HAP-1 (cell line): ENCODE data around the gene MORN4.

Experiments used
- DNase-seq, 2 experiments: peaks; one replicate each; pipeline ENCODE4 v3.0.0-alpha.2; 2016 to 2020; ENCODE audit warnings: low spot score in 2 of 2
- H3K27me3 ChIP-seq: fragments of 250-450 bp; sonication (Bioruptor Pico); 2 replicates; pipeline ENCODE4 v1.5.1; 2020; ENCODE audit warnings: low read depth, mild to moderate bottlenecking, moderate library complexity
- H3K36me3 ChIP-seq: fragments of 250-450 bp; sonication (Bioruptor Pico); replicated peaks from 2 replicates; pipeline ENCODE4 v1.5.1; 2020; ENCODE audit warnings: mild to moderate bottlenecking
- H3K4me1 ChIP-seq: fragments of 250-450 bp; sonication (Bioruptor Pico); 2 replicates; pipeline ENCODE4 v1.5.1; 2020; ENCODE audit warnings: mild to moderate bottlenecking
- H3K4me3 ChIP-seq: fragments of 250-450 bp; sonication (Bioruptor Pico); 2 replicates; pipeline ENCODE4 v1.5.1; 2020; ENCODE audit warnings: mild to moderate bottlenecking, moderate library complexity
- H3K9me3 ChIP-seq: fragments of 250-450 bp; sonication (Bioruptor Pico); 2 replicates; pipeline ENCODE4 v1.5.1; 2020; ENCODE audit warnings: mild to moderate bottlenecking, moderate library complexity
- in situ Hi-C: fragments of 300-500 bp; cut with MboI; formaldehyde crosslinking; loops from 3 replicates; pipeline ENCODE4 v1.14.3; 2020; ENCODE audit warnings: low sequenced_read_pairs, inconsistent platforms, mixed read lengths

MORN4 gene

DNA sequence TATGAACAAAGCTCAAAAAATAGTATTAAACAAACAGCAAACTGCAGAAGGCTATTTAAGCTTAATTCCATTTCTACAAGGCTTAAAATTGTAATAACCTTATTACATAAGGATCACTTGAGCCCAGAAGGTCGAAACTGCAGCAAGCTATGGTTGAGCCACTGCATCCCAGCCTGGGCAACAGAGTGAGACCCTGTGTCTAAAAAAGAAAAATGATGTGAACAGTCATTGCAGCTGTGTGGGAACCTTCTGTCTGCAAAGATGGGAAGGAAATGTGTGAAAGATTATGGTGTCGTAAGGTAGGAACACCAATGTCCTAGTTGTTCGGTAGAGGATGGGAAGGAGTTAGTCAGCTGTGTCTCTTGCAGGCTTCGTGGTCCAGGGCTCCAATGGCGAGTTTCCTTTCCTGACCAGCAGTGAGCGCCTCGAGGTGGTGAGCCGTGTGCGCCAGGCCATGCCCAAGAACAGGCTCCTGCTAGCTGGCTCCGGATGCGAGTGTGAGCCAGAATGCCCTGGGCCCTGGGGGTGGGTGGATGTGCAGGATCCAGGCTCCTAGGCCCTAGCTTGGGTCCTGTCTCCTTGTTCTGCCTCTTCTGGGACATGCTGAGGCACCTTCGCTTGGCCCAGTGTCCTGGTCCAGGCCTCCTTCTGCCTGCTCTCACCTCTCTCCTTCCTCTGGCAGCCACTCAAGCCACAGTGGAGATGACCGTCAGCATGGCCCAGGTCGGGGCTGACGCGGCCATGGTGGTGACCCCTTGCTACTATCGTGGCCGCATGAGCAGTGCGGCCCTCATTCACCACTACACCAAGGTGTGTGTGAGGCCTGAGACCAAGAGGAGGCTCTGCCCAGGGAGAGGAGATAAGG lies 34.7 kb downstream of the MORN4 start:
- H3K36me3 ChIP-seq, result no peaks in the 10 kb centered on the region
- no peaks in the 10 kb centered on the region for H3K9me3 ChIP-seq
- in situ Hi-C loops, result no loop called here
- H3K4me1 ChIP-seq, result no peaks in the 10 kb centered on the region
- no peak for DNase-seq
- no peak overlapping the region for H3K4me3 ChIP-seq
- H3K27me3 ChIP-seq, result no peaks in the 10 kb centered on the region

DNA sequence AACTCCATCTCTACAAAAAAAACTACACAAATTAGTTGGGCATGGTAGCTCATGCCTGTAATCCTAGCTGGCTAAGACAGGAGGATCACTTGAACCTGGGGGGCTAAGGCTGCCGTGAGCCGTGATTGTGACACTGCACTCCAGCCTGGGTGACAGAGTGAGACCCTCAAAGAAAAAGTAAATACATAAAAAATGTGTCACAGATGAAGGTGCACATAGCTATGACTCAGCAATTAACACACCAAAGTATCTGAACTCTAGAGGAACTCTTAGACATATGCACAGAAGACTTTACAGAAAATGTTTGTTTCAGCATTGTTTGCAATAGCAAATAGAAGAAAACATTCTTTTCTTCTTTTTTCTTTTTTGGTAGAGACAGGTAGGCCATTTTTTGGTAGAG lies 35.5 kb downstream of the MORN4 start:
- H3K4me3 ChIP-seq, result no peak overlapping the region
- H3K27me3 ChIP-seq, result no peaks in the 10 kb centered on the region
- in situ Hi-C loops, result no loop called here
- H3K9me3 ChIP-seq, result no peaks in the 10 kb centered on the region
- H3K36me3 ChIP-seq, result no peaks in the 10 kb centered on the region
- H3K4me1 ChIP-seq, result no peaks in the 10 kb centered on the region
- no peak for DNase-seq

DNA sequence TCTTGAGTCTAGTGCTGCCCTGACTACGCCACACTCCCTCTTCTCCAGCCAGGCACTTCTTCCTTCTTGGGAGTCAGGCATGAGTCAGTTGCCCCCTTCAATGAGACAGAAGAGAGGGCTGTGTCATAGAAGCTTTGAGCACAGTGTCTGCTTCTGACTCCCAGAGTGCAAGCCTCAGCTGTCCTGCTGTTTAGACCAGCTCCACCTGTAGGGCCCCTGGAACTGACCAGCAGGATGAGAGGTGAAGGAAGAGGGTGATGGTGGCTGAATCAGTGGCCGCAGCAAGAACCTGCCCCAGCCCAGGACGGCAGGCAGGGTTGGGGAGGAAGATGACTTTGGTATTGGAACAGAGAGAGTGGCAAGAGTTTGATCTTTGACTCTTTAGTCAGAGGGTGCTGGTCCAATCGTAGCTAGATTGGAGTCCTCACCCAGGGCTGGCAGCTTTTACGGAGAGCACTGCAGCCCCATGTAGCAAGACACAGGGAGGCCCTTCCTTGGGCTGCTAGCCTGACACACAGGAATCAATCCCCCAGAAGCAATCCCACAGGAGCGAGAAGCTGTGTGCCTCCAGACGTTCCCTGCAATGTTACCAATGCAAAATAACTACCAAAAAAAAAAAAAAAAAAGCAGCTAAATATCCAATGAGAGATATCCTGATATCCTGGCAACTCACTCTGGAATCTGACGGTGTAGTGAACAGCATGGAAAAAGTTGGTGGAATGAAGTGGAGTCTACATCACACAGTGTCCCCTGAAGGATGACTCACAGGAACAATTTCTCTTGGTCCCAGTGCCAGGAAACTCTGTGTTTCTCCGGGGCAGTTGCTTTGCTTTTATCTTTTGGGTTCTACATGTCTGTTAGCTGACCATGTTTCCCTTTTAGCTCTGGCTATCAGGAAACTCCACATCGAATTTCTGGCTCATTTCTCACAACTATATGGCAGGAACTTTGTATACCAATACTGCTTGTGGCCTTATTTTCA lies 36.9 kb downstream of the MORN4 start:
- H3K36me3 ChIP-seq, result no peaks in the 10 kb centered on the region
- in situ Hi-C loops, result no loop called here
- H3K4me3 ChIP-seq, result no peak overlapping the region
- no peaks in the 10 kb centered on the region for H3K4me1 ChIP-seq
- no peaks in the 10 kb centered on the region for H3K9me3 ChIP-seq
- DNase-seq, result no peak
- H3K27me3 ChIP-seq, result no peaks in the 10 kb centered on the region

DNA sequence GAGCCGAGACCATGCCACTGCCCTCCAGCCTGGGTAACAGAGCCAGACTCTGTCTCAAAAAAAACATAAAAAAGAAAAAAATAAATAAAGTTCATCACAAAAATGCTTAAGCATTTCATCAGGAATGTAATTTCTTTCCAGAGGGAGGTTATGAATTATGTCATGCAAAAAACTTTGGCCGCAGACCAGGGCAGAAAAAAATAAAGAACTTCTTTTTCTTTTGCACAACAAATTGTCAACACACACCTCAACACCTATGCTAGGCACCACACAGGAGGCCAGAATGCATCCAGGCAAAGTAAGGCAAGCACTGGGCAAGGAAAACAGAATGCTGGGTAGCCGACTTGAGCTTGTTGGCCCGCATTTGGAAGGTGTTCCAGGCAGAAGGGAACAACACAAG lies 39.9 kb downstream of the MORN4 start:
- H3K4me1 ChIP-seq, result no peaks in the 10 kb centered on the region
- H3K36me3 ChIP-seq, result no peaks in the 10 kb centered on the region
- no peak overlapping the region for H3K4me3 ChIP-seq
- in situ Hi-C loops, result no loop called here
- DNase-seq, result no peak
- no peaks in the 10 kb centered on the region for H3K27me3 ChIP-seq
- H3K9me3 ChIP-seq, result no peaks in the 10 kb centered on the region

DNA sequence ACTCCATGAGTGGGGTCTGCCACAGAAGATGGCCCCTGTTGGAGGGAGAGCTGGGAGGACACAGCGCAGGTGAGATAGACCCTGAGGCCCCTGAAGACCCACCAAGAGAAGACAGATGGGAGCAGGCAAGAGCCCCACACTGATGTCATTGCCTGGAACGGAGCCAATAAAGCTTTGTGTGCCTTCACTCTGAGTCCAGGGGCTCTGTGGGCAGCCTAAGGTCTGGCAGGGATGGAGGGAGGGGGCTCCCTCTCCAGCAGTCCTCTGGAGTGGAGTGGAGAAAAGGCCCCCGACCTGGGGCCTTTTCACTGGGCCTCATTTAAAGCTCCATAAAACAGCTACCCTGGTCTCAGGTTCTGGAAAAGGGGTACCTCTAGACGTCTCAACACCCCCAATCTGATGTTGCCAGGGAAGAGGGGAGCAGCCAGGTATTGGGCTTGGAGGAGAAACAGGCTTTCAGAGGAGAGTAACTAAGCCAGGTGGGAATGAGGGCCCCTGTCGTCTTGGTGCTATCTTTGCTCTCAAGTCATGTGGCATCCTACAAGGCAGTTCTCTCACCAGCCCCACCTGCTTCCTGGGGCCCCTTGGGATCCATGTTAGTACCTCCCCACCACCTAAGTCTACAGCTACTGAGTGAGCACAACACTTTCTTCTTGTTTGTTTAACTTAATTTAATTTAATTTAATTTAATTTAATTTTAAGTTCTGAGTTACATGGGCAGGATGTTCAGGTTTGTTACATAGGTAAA lies 42.4 kb downstream of the MORN4 start:
- in situ Hi-C loops, result no loop called here
- Histone ChIP-seq H3K36me3 (no peaks in the 10 kb centered on the region), H3K9me3 (no peaks in the 10 kb centered on the region), H3K4me1 (no peaks in the 10 kb centered on the region), H3K4me3 (no peak overlapping the region), H3K27me3 (no peaks in the 10 kb centered on the region)
- no peak for DNase-seq

DNA sequence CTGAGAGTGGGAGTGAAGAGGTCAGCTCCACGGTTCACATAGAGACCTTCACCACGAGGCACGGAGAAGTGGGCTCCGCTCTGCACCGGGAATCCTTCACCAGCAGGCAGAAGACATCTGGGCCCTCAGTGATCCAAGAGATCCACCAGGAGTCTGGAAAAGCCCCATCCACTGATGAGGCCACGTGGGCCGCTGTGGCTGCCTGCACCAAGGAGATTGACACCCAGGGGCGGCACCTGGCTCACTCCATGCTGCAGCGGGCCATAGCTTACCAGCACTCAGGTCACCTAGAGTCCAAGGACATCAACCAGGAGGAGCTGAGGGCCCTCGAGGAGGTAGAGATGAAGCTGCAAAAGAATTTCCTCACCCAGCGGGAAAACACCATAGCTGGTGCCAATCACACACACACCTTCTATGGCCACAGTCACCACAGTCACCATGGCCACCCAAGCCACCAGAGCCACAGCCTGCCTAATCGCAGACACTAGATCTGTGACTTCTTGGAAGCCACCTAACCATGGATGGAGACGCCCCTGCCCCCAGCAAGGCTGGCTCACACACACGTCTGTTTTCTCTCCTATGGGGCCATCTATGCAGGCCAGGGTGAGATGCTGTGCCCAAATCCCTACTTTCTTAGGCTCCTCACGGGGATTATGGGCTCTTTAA lies 43.1 kb downstream of the MORN4 start:
- Histone ChIP-seq H3K27me3 (no peaks in the 10 kb centered on the region), H3K36me3 (no peaks in the 10 kb centered on the region), H3K4me1 (no peaks in the 10 kb centered on the region), H3K4me3 (no peak overlapping the region), H3K9me3 (no peaks in the 10 kb centered on the region)
- DNase-seq, result no peak
- in situ Hi-C loops, result no loop called here

DNA sequence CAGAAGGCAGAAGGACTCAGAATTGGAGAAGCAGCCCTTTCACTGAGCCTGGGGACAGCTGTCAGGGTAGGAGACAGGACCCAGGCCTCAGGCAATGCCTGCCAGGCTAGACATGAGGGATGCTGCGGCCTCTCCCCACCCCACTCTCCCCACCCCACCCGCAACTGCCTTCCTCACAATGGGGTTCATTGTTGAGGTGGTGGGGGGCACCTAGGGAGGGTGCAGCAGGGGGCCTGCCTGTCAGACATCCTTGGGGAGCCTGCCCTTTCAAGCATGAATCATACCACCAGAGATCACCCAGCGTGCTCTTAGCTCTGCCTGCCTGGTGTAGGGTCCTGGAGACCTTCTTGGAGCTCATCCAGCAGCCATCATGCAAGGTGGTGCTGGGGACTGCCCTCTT lies 43.8 kb downstream of the MORN4 start, which contains the start of gene C10orf62:
Gene C10orf62 (plus strand): TSS at position 243 of the 400 bp plus-strand sequence. CDS start 177 bp downstream, outside the sequence.
- H3K36me3 ChIP-seq, result no peaks in the 10 kb centered on the region
- no peak within 1 kb of the TSS for H3K4me3 ChIP-seq
- no peaks in the 10 kb centered on the region for H3K27me3 ChIP-seq
- no peak for DNase-seq
- in situ Hi-C loops, result no loop called here
- H3K4me1 ChIP-seq, result no peaks in the 10 kb centered on the region
- no peaks in the 10 kb centered on the region for H3K9me3 ChIP-seq

DNA sequence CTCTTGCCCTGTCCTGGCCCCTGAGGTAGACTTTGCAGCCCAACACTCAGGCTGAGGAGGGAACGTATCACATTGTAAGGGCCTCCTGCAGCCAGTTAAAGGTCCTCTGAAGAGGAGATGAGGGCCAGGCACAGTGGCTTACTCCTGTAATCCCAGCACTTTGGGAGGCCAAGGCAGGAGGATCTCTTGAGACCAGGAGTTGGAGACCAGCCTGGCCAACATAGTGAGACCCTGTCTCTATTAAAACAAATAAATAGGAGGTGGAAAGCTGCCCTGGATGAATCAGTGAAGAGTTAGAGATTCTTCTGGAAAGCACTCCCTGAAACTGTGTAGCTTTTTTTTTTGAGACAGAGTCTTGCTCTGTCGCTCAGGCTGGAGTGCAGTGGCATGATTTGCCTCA lies 46.1 kb downstream of the MORN4 start:
- no peak for DNase-seq
- no peak overlapping the region for H3K4me3 ChIP-seq
- H3K27me3 ChIP-seq, result no peaks in the 10 kb centered on the region
- no peaks in the 10 kb centered on the region for H3K9me3 ChIP-seq
- in situ Hi-C loops, result no loop called here
- H3K4me1 ChIP-seq, result no peaks in the 10 kb centered on the region
- H3K36me3 ChIP-seq, result no peaks in the 10 kb centered on the region

DNA sequence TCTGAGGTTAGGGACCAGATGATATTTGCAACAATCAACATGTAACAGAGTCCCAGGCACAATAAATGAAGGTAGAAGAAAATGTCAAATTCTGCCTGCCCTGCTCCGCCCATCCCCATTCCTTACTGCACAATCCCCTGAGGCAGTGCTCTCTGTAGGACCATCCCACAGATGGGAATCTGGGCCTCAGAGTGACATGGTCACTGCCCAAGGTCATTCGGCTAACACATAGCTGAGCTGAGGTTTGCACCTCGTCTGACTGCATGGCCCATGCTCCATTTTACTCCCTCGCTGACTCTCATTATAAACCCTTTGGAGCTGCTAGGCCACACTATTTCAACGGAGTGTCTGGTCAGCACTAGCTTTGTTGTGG lies 47.9 kb downstream of the MORN4 start:
- no peaks in the 10 kb centered on the region for H3K36me3 ChIP-seq
- no peak for DNase-seq
- in situ Hi-C loops, result no loop called here

DNA sequence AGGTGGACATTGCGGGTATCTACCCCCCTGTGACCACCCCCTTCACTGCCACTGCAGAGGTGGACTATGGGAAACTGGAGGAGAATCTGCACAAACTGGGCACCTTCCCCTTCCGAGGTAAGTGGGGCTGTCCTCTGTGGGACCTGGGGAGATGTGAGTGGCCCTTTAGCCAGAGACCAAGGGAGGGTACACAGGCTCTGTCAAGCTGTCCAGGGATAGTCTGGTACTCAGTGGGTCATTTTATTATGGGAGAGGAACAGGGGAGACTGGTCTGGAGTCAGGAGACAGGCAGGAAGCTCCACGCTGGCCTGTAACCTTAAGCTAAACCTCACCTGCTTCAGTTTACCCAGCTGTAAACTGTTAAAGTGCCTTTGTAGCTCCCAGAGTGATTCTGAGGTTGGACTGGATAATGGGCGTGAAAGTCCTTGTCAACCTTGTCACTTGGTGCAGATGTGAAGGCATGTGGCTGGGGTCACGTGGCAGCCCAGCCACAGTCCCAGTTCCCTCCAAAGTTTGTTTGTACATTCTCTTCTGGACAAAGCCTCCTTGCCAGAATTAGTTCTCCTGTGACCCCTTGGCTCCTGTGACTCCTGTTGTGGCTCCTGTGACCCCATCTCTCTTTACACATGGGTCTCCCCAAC lies 48.4 kb downstream of the MORN4 start:
- H3K36me3 ChIP-seq, result no peaks in the 10 kb centered on the region
- H3K27me3 ChIP-seq, result no peaks in the 10 kb centered on the region
- no peaks in the 10 kb centered on the region for H3K9me3 ChIP-seq
- no peak overlapping the region for H3K4me3 ChIP-seq
- DNase-seq, result no peak
- H3K4me1 ChIP-seq, result no peaks in the 10 kb centered on the region
- in situ Hi-C loops, result no loop called here

More for the DNA sequence above, 47.9 kb downstream of the MORN4 start:
- Histone ChIP-seq H3K9me3 (no peaks in the 10 kb centered on the region), H3K27me3 (no peaks in the 10 kb centered on the region), H3K4me3 (no peak overlapping the region), H3K4me1 (no peaks in the 10 kb centered on the region)

DNA sequence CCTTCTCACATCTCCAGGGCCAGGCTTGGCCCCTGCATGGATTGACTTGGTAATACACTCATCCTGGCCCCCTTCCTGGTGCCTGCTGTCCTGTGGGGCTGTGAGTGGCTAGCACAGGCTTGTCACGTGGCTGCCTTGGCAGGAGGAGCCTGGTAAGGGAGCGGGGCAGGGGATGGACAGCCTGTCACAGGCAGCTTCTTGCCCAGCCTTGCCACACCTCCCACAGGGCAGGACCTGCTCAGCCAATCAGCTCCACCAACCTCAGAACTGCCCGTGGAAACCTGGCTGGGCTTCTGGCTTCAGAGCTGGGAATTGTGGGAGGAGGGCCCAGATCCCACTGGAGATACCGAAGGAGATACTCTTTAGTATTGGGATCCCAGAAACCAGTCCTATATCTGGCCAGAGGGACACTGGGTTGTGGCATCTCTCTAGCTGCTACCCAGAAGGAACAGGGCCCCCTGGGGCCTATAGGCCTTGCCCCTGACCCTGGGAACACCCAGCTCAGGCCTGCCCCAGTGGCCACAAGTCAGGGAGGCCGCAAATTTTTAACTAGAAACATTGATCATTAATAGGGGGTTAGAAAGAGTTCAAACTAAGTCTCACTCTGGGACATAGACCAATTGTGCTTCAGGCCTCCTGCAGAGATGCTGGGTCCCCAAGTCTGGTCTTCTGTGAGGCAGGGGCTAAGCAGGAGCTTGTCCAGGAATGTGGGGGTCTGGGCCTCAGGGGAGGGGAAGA lies 49.1 kb downstream of the MORN4 start, which contains the start of gene HOGA1:
Gene HOGA1 (plus strand): TSS at position 330 of the 738 bp plus-strand sequence. CDS start 315 bp downstream, at position 645.
- in situ Hi-C loops, result no loop called here
- H3K4me3 ChIP-seq, result no peak within 1 kb of the TSS
- H3K27me3 ChIP-seq, result no peaks in the 10 kb centered on the region
- no peaks in the 10 kb centered on the region for H3K36me3 ChIP-seq
- peak in 1 of 2 experiments; percentile 64 for DNase-seq
- H3K9me3 ChIP-seq, result no peaks in the 10 kb centered on the region
- H3K4me1 ChIP-seq, result no peaks in the 10 kb centered on the region

DNA sequence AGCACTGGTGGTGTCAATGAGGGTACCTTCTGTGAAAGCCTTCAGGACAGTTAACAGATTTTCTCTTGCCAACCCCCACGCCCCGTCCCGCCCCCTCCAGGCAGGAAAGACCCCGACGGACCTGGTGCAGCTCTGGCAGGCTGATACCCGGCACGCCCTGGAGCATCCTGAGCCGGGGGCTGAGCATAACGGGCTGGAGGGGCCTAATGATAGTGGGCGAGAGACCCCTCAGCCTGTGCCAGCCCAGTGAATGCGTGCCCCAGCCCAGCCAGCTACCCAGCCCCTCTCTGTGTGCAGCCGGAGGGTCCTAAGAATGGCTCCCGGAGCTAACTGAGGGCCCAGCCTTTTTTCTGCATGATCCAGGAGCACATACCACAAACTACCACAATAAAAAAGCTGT lies 49.8 kb downstream of the MORN4 start:
- H3K36me3 ChIP-seq, result no peaks in the 10 kb centered on the region
- no peak for DNase-seq
- H3K4me1 ChIP-seq, result no peaks in the 10 kb centered on the region
- in situ Hi-C loops, result no loop called here
- no peaks in the 10 kb centered on the region for H3K9me3 ChIP-seq
- no peaks in the 10 kb centered on the region for H3K27me3 ChIP-seq
- no peak overlapping the region for H3K4me3 ChIP-seq
